Neural progenitor cell (in vitro differentiated cells): ENCODE results near the gene F13A1. TPM values are rescaled to one million over a fixed set of nuclear protein-coding genes. Genes with fewer than 3 reads are reported as not detected.

ENCODE experiments used
- DNase-seq: peaks from one replicate; pipeline ENCODE4 v3.0.0-alpha.2; 2016; ENCODE audit warnings: low spot score
- H2AFZ ChIP-seq: fragments of 200-600 bp; sonication (generic); replicated peaks from 2 replicates; pipeline ENCODE4 v1.6.1; 2016; ENCODE audit warnings: antibody characterized with exemption
- H3F3A ChIP-seq: fragments of 200-600 bp; sonication (generic); 2 replicates; pipeline ENCODE4 v1.6.1; 2016; ENCODE audit warnings: antibody characterized with exemption, low read depth
- H3K27ac ChIP-seq: fragments of 200-600 bp; sonication (generic); 2 replicates; pipeline ENCODE4 v1.5.1; 2016; ENCODE audit warnings: mild to moderate bottlenecking
- H3K27me3 ChIP-seq: fragments of 200-600 bp; sonication (generic); 2 replicates; pipeline ENCODE4 v1.6.1; 2016; ENCODE audit warnings: mild to moderate bottlenecking, moderate library complexity
- H3K36me3 ChIP-seq: fragments of 200-600 bp; sonication (generic); 2 replicates; pipeline ENCODE4 v1.5.1; 2016
- H3K4me1 ChIP-seq: fragments of 200-600 bp; sonication (generic); 2 replicates; pipeline ENCODE4 v1.6.1; 2016; ENCODE audit warnings: mixed run types
- H3K4me2 ChIP-seq: fragments of 200-600 bp; sonication (generic); 2 replicates; pipeline ENCODE4 v1.6.1; 2016
- H3K4me3 ChIP-seq: fragments of 200-600 bp; sonication (generic); 2 replicates; pipeline ENCODE4 v1.5.1; 2016
- H3K79me2 ChIP-seq: fragments of 200-600 bp; sonication (generic); 2 replicates; pipeline ENCODE4 v1.6.1; 2016; ENCODE audit warnings: low read depth
- H3K9ac ChIP-seq: fragments of 200-600 bp; sonication (generic); 2 replicates; pipeline ENCODE4 v1.6.1; 2016
- H3K9me3 ChIP-seq: fragments of 200-600 bp; sonication (generic); 2 replicates; pipeline ENCODE4 v1.5.1; 2016; ENCODE audit warnings: low read depth
- H4K20me1 ChIP-seq: fragments of 200-600 bp; sonication (generic); 2 replicates; pipeline ENCODE4 v1.6.1; 2016; ENCODE audit warnings: low read depth
- H3K27ac Mint-ChIP-seq: 3 replicates; pipeline ENCODE4 v1.8.0; 2021; ENCODE audit warnings: mixed read lengths
- H3K27me3 Mint-ChIP-seq: 2 replicates; pipeline ENCODE4 v1.8.0; 2022; ENCODE audit warnings: low read depth, mild to moderate bottlenecking, inconsistent platforms, moderate library complexity, mixed read lengths; ENCODE audit not compliant: insufficient read depth
- H3K36me3 Mint-ChIP-seq: 3 replicates; pipeline ENCODE4 v1.8.0; 2021; ENCODE audit warnings: mixed read lengths
- H3K4me1 Mint-ChIP-seq: 3 replicates; pipeline ENCODE4 v1.8.0; 2021; ENCODE audit warnings: mixed read lengths
- H3K4me3 Mint-ChIP-seq: 3 replicates; pipeline ENCODE4 v1.8.0; 2021; ENCODE audit warnings: mild to moderate bottlenecking, moderate library complexity, mixed read lengths
- H3K9me3 Mint-ChIP-seq: 3 replicates; pipeline ENCODE4 v1.8.0; 2020; ENCODE audit warnings: mixed read lengths
- EZH2 ChIP-seq: fragments of 200-600 bp; sonication (generic); IDR thresholded peaks from 2 replicates; pipeline ENCODE4 v1.6.1; 2017; ENCODE audit warnings: antibody characterized with exemption, mild to moderate bottlenecking, moderate library complexity
- EZH2phosphoT487 ChIP-seq: fragments of 200-600 bp; sonication (generic); IDR thresholded peaks from 2 replicates; pipeline ENCODE4 v1.6.1; 2017; ENCODE audit warnings: antibody characterized with exemption
- total RNA-seq: library from RNA; depleted of rRNA; stranded (reverse); fragments of >200 nt; gene quantifications from 2 replicates; pipeline ENCODE4 v1.2.3, GENCODE V29; 2015; ENCODE audit warnings: low replicate concordance
- TF ChIP-seq, protein P1 (sequence below): fragments of 200-600 bp; sonication (generic); IDR thresholded peaks from 2 replicates; pipeline ENCODE4 v1.5.1; 2017; ENCODE audit warnings: antibody characterized with exemption, mild to moderate bottlenecking

Gene F13A1
- total RNA-seq, 1 donor from 2014 or later, result 3.6 TPM

DNA sequence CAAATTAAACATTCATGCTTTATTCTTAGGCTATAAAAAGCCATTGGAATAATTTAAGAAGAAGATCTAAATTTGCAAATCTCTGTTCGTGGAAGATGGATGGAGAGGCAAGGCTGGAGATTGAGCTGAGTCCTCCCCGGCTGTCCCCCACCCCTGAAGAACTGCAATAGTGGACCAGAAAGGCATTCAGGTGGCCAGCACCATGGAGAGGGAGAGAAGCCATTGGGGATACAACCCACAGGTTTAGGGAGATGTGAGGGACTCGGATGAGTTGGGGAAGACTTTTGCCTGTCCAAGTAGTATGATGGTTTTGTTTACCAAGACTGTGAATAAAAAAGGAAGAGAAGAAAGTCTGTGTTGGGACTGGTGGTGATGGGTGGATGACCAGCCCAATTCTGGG lies 120.8 kb downstream of the F13A1 start:
- DNase-seq, result no peak
- H3K27me3 Mint-ChIP-seq, result no peaks in the 10 kb centered on the region
- Histone ChIP-seq H3K4me3 (no peak overlapping the region), H4K20me1 (no peaks in the 10 kb centered on the region), H3K79me2 (no peaks in the 10 kb centered on the region), H3K9ac (no peak overlapping the region), H3K4me2 (no peak overlapping the region), H3K36me3 (no peaks in the 10 kb centered on the region), H3K27me3 (no peaks in the 10 kb centered on the region), H2AFZ (no peak overlapping the region), H3F3A (no peaks in the 10 kb centered on the region), H3K9me3 (no peaks in the 10 kb centered on the region), H3K27ac (no peak overlapping the region), H3K4me1 (peaks cover 1% of the 10 kb centered on the region)
- TF ChIP-seq, protein P1, sequence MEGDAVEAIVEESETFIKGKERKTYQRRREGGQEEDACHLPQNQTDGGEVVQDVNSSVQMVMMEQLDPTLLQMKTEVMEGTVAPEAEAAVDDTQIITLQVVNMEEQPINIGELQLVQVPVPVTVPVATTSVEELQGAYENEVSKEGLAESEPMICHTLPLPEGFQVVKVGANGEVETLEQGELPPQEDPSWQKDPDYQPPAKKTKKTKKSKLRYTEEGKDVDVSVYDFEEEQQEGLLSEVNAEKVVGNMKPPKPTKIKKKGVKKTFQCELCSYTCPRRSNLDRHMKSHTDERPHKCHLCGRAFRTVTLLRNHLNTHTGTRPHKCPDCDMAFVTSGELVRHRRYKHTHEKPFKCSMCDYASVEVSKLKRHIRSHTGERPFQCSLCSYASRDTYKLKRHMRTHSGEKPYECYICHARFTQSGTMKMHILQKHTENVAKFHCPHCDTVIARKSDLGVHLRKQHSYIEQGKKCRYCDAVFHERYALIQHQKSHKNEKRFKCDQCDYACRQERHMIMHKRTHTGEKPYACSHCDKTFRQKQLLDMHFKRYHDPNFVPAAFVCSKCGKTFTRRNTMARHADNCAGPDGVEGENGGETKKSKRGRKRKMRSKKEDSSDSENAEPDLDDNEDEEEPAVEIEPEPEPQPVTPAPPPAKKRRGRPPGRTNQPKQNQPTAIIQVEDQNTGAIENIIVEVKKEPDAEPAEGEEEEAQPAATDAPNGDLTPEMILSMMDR, result no peak
- TF ChIP-seq EZH2phosphoT487, result no peak
- TF ChIP-seq EZH2, result no peak
- no peak overlapping the region for H3K27ac Mint-ChIP-seq
- no peaks in the 10 kb centered on the region for H3K36me3 Mint-ChIP-seq
- H3K4me3 Mint-ChIP-seq, result no peak overlapping the region
- peaks cover 10% of the 10 kb centered on the region for H3K4me1 Mint-ChIP-seq
- H3K9me3 Mint-ChIP-seq, result peaks cover 3% of the 10 kb centered on the region

DNA sequence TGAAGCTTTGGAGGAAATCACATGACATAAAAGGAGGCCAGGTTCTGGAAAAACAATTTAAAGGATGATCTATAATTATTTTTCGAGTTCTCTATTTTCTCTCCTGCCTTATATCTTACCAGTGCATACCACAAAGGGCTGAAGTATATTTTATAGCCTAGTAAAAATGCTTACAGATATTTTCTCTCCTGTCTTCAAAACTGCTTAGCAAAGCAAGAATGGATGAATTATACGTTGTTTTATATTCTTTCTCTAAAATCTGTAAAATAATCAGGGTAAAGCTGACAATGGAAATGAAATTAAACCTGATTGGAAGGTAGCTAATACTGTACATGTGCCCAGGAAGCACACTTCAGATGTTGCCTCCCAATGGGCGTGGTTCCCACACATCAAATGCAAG lies 123.7 kb downstream of the F13A1 start:
- Histone ChIP-seq H3F3A (no peaks in the 10 kb centered on the region), H3K27ac (no peak overlapping the region), H3K36me3 (no peaks in the 10 kb centered on the region), H3K4me2 (no peak overlapping the region), H3K4me3 (no peak overlapping the region), H3K4me1 (no peaks in the 10 kb centered on the region), H2AFZ (no peak overlapping the region), H3K9me3 (no peaks in the 10 kb centered on the region), H3K9ac (no peak overlapping the region), H3K79me2 (no peaks in the 10 kb centered on the region), H3K27me3 (no peaks in the 10 kb centered on the region), H4K20me1 (no peaks in the 10 kb centered on the region)
- H3K27ac Mint-ChIP-seq, result no peak overlapping the region
- peaks cover 2% of the 10 kb centered on the region for H3K27me3 Mint-ChIP-seq
- no peak overlapping the region for H3K4me3 Mint-ChIP-seq
- H3K4me1 Mint-ChIP-seq, result peaks cover 2% of the 10 kb centered on the region
- no peak for TF ChIP-seq EZH2phosphoT487
- TF ChIP-seq EZH2, result no peak
- TF ChIP-seq, protein P1, result no peak
- H3K36me3 Mint-ChIP-seq, result no peaks in the 10 kb centered on the region
- no peaks in the 10 kb centered on the region for H3K9me3 Mint-ChIP-seq
- DNase-seq, result no peak

DNA sequence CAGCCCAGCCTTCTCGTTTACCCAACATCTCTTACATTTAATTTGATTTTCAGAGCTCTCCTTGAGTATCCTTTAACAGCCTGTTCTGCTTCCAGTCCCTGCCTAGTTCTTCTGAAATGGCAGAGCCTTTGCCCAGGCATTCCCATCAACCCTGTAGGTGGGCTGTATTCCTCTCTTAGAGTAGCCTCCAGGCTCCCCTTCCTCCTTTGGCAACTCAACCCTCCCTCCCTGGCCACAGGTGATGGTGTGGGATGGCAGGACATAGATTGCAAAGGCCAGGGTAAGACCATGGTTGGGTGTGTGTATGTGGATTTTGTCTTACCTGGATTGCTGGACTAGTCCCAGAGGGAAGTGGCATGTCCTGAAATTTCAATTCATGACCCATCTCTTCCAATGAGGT lies 125.4 kb downstream of the F13A1 start:
- H3K27ac Mint-ChIP-seq, result no peak overlapping the region
- Histone ChIP-seq H3F3A (no peaks in the 10 kb centered on the region), H3K36me3 (no peaks in the 10 kb centered on the region), H3K79me2 (no peaks in the 10 kb centered on the region), H3K4me3 (no peak overlapping the region), H3K9me3 (no peaks in the 10 kb centered on the region), H3K27ac (no peak overlapping the region), H4K20me1 (no peaks in the 10 kb centered on the region), H3K4me1 (no peaks in the 10 kb centered on the region), H2AFZ (no peak overlapping the region), H3K27me3 (no peaks in the 10 kb centered on the region), H3K4me2 (no peak overlapping the region), H3K9ac (no peak overlapping the region)
- H3K36me3 Mint-ChIP-seq, result no peaks in the 10 kb centered on the region
- peaks cover 2% of the 10 kb centered on the region for H3K4me1 Mint-ChIP-seq
- peaks cover 3% of the 10 kb centered on the region for H3K9me3 Mint-ChIP-seq
- TF ChIP-seq, protein P1, result no peak
- TF ChIP-seq EZH2phosphoT487 (no peak), EZH2 (no peak)
- peaks cover 4% of the 10 kb centered on the region for H3K27me3 Mint-ChIP-seq
- no peak overlapping the region for H3K4me3 Mint-ChIP-seq
- no peak for DNase-seq
